HCT116 (cell line): ENCODE results near the gene WDR76. TPM values are rescaled to one million over a fixed set of nuclear protein-coding genes. Genes with fewer than 3 reads are reported as not detected.

Experiments used
- ATAC-seq: fragments of 200-7000 bp; cut with Tn5 transposase; 2 replicates; pipeline ENCODE4 v1.9.1; 2020; ENCODE audit warnings: mild to moderate bottlenecking, moderate library complexity
- BruUV-seq: library from RNA; stranded (reverse); fragments of 400-500 nt; replicated peaks from 2 replicates; lab custom pipeline; 2021; lab: Mats Ljungman, UMichigan
- CTCF ChIA-PET: fragments of 300-600 bp; sonication (Branson Sonifier 250); formaldehyde crosslinking; loops from one replicate; lab custom pipeline; 2021; ENCODE audit warnings: antibody characterized with exemption; lab: Charles Lee
- POLR2A ChIA-PET: fragments of 300-600, 350-600 bp; sonication (Branson Sonifier 250); formaldehyde crosslinking; loops from one replicate; lab custom pipeline; 2021; ENCODE audit warnings: antibody characterized with exemption; lab: Charles Lee
- RAD21 ChIA-PET, 2 experiments: fragments of 300-600 bp; sonication (Branson Sonifier 250); formaldehyde crosslinking; loops; one replicate each; lab custom pipeline; 2023; ENCODE audit warnings: low total read pairs in 2 of 2; ENCODE audit not compliant: uncharacterized antibody in 2 of 2, unreplicated experiment in 2 of 2, low non-redundant PET in 1 of 2; lab: Charles Lee
- DNase-seq: peaks from one replicate; pipeline ENCODE4 v3.0.0-alpha.2; 2010; ENCODE audit warnings: low read depth, low spot score
- H2AFZ ChIP-seq: fragments of 200-600 bp; shearing (Covaris generic), sonication (generic); 2 replicates; pipeline ENCODE4 v1.6.1; 2017; ENCODE audit warnings: low read depth, mixed run types, mixed read lengths, antibody characterized with exemption, low read length; ENCODE audit not compliant: poor library complexity, severe bottlenecking
- H3K27ac ChIP-seq: 2 replicates; pipeline ENCODE4 v1.5.1; 2012; ENCODE audit warnings: low read depth, low read length
- H3K27me3 ChIP-seq: fragments of 200-600 bp; sonication (generic); 2 replicates; pipeline ENCODE4 v1.6.1; 2016; ENCODE audit warnings: mixed run types, low read length, mixed read lengths; ENCODE audit not compliant: insufficient read depth
- H3K36me3 ChIP-seq, 2 experiments: fragments of 200-500 bp in 1 of 2; fragments of 200-600 bp in 1 of 2; sonication (Bioruptor generic) in 1 of 2; sonication (generic) in 1 of 2; 2 replicates each; pipeline versions ENCODE4 v1.5.1 to v1.6.1; 2014 to 2016; ENCODE audit warnings: low read length in 2 of 2, inconsistent platforms in 1 of 2, mixed read lengths in 1 of 2, mixed run types in 1 of 2; ENCODE audit not compliant: insufficient read depth in 2 of 2, control insufficient read depth in 1 of 2
- H3K4me1 ChIP-seq, 2 experiments: fragments of 200-600 bp in 1 of 2; sonication (generic) in 1 of 2; 2 replicates each; pipeline versions ENCODE4 v1.5.1 to v1.6.1; 2012 to 2017; ENCODE audit warnings: low read length in 2 of 2, inconsistent platforms in 1 of 2, mild to moderate bottlenecking in 1 of 2, mixed read lengths in 1 of 2, mixed run types in 1 of 2, moderate library complexity in 1 of 2; ENCODE audit not compliant: insufficient read depth in 2 of 2, control insufficient read depth in 1 of 2
- H3K4me2 ChIP-seq: fragments of 200-600 bp; sonication (generic); 2 replicates; pipeline ENCODE4 v1.6.1; 2017; ENCODE audit warnings: mixed run types, low read length, mixed read lengths
- H3K4me3 ChIP-seq, 2 experiments: fragments of 200-600 bp in 1 of 2; sonication (generic) in 1 of 2; replicated peaks in 1 of 2; 2 replicates each; pipeline ENCODE4 v1.5.1; 2011 to 2016; ENCODE audit warnings: low read length in 2 of 2, control low read depth in 1 of 2, low read depth in 1 of 2, mild to moderate bottlenecking in 1 of 2, mixed read lengths in 1 of 2, mixed run types in 1 of 2
- H3K79me2 ChIP-seq: fragments of 200-600 bp; sonication (generic); 2 replicates; pipeline ENCODE4 v1.6.1; 2017; ENCODE audit warnings: mild to moderate bottlenecking, mixed run types, low read length, moderate library complexity, mixed read lengths; ENCODE audit not compliant: insufficient read depth
- H3K9ac ChIP-seq: fragments of 200-600 bp; sonication (generic); 2 replicates; pipeline ENCODE4 v1.6.1; 2016; ENCODE audit warnings: low read length, mixed read lengths
- H3K9me2 ChIP-seq: fragments of 200-600 bp; sonication (generic), shearing (Covaris generic); 2 replicates; pipeline ENCODE4 v1.6.1; 2017; ENCODE audit warnings: mixed run types, mild to moderate bottlenecking, moderate library complexity; ENCODE audit not compliant: insufficient read depth
- H3K9me3 ChIP-seq, 2 experiments: fragments of 200-500 bp in 1 of 2; fragments of 200-600 bp in 1 of 2; sonication (Bioruptor generic) in 1 of 2; sonication (generic) in 1 of 2; 2 replicates each; pipeline ENCODE4 v1.6.1; 2014 to 2017; ENCODE audit warnings: low read length in 2 of 2, mixed read lengths in 2 of 2, inconsistent platforms in 1 of 2, low read depth in 1 of 2, mild to moderate bottlenecking in 1 of 2, mixed run types in 1 of 2, moderate library complexity in 1 of 2; ENCODE audit not compliant: control insufficient read depth in 1 of 2, insufficient read depth in 1 of 2
- H4K20me1 ChIP-seq: fragments of 200-600 bp; sonication (generic), shearing (Covaris generic); 2 replicates; pipeline ENCODE4 v1.6.1; 2017; ENCODE audit warnings: mixed run types, mild to moderate bottlenecking, moderate library complexity; ENCODE audit not compliant: insufficient read depth
- ATF3 ChIP-seq: IDR thresholded peaks from 2 replicates; pipeline ENCODE4 v1.6.1; 2012
- CTCF ChIP-seq, 3 experiments: fragments of 200-600 bp in 1 of 3; sonication (generic) in 1 of 3; IDR thresholded peaks in 2 of 3; conservative IDR thresholded peaks in 1 of 3; 2 replicates each; pipeline ENCODE4 v1.5.1; 2012 to 2017; ENCODE audit warnings: low read depth in 2 of 3, low read length in 2 of 3, antibody characterized with exemption in 1 of 3, borderline replicate concordance in 1 of 3, control low read depth in 1 of 3, mild to moderate bottlenecking in 1 of 3, mixed read lengths in 1 of 3, mixed run types in 1 of 3, moderate library complexity in 1 of 3; ENCODE audit not compliant: insufficient read depth in 1 of 3
- EZH2phosphoT487 ChIP-seq: fragments of 200-600 bp; IDR thresholded peaks from 2 replicates; pipeline ENCODE4 v1.6.1; 2018; ENCODE audit warnings: antibody characterized with exemption, borderline replicate concordance
- FOSL1 ChIP-seq: IDR thresholded peaks from 2 replicates; pipeline ENCODE4 v1.6.1; 2012; ENCODE audit warnings: low read depth
- JUND ChIP-seq: IDR thresholded peaks from 2 replicates; pipeline ENCODE4 v1.6.1; 2012
- POLR2AphosphoS5 ChIP-seq: IDR thresholded peaks from 2 replicates; pipeline ENCODE4 v1.6.1; 2011; ENCODE audit warnings: mild to moderate bottlenecking, low read depth, low read length, moderate library complexity
- SP1 ChIP-seq: IDR thresholded peaks from 2 replicates; pipeline ENCODE4 v1.6.1; 2012; ENCODE audit warnings: low read depth
- ZBTB33 ChIP-seq: IDR thresholded peaks from 2 replicates; pipeline ENCODE4 v1.6.1; 2011; ENCODE audit warnings: mild to moderate bottlenecking, low read length, moderate library complexity; ENCODE audit not compliant: insufficient replicate concordance; ENCODE audit errors: extremely low read depth
- intact Hi-C: fragments of 100-400 bp; cut with micrococcal nuclease; formaldehyde crosslinking; loops from 2 replicates; pipeline ENCODE4 v1.10.0; 2022
- total RNA-seq: library from RNA; stranded (reverse); gene quantifications from one replicate; pipeline ENCODE4 v1.2.1, GENCODE V29; 2021; ENCODE audit not compliant: unreplicated experiment

WDR76 gene
- total RNA-seq, 1 experiment from 2014 or later = 33.0 TPM

- TF ChIP-seq CTCF (IDR thresholded peaks at IDR 0.05 in 2 of 3, conservative IDR thresholded peaks at IDR 0.05 in 1 of 3; ENCODE audit: borderline replicate concordance in 1 of 3, insufficient read depth in 1 of 3, low read depth in 2 of 3, low read length in 2 of 3) = no peak
Measured at GRCh38 chr15:43867096-43867495, 40.3 kb downstream of the WDR76 start (continued).

- no peak overlapping the region for H2AFZ ChIP-seq
- H3K4me1 ChIP-seq = no peaks in the 10 kb centered on the region
- H3K4me3 ChIP-seq = no peak overlapping the region
- no peak for ATAC-seq
- no peaks in the 10 kb centered on the region for H4K20me1 ChIP-seq
- H3K9me3 ChIP-seq = no peaks in the 10 kb centered on the region
- no peak overlapping the region for H3K27ac ChIP-seq
- no peaks in the 10 kb centered on the region; the same call in 1 of the 2 replicates for H3K79me2 ChIP-seq
- H3K9ac ChIP-seq = no peak overlapping the region
- TF ChIP-seq SP1 (no peak), POLR2AphosphoS5 (no peak), FOSL1 (no peak), ATF3 (no peak), JUND (no peak), CTCF (IDR thresholded peaks at IDR 0.05 in 2 of 3, conservative IDR thresholded peaks at IDR 0.05 in 1 of 3; ENCODE audit: borderline replicate concordance in 1 of 3, insufficient read depth in 1 of 3, low read depth in 2 of 3, low read length in 2 of 3) (no peak), EZH2phosphoT487 (no peak), ZBTB33 (no peak)
- TF ChIP-seq, all 23 proteins: peak for 0
- no peaks in the 10 kb centered on the region for H3K27me3 ChIP-seq
- peaks cover 9 to 18% of the 10 kb centered on the region in 2 experiments; a peak in 2 of 4 replicates for H3K36me3 ChIP-seq
- DNase-seq = no peak
- H3K9me2 ChIP-seq = no peaks in the 10 kb centered on the region
- intact Hi-C loops = no loop called here
- BruUV-seq = no TSS peak
- ChIA-PET RAD21 (no interaction called here), POLR2A (no interaction called here), CTCF (interaction anchor here (1.9 kb wide), 1 partner anchor 14 kb away, joined by 4 read pairs; no protein-coding TSS in a partner anchor)
- no peak overlapping the region for H3K4me2 ChIP-seq
Measured at GRCh38 chr15:43868406-43868805, 41.6 kb downstream of the WDR76 start.
